ENCODE data around the gene COL4A2.

COL4A2 gene

DNA sequence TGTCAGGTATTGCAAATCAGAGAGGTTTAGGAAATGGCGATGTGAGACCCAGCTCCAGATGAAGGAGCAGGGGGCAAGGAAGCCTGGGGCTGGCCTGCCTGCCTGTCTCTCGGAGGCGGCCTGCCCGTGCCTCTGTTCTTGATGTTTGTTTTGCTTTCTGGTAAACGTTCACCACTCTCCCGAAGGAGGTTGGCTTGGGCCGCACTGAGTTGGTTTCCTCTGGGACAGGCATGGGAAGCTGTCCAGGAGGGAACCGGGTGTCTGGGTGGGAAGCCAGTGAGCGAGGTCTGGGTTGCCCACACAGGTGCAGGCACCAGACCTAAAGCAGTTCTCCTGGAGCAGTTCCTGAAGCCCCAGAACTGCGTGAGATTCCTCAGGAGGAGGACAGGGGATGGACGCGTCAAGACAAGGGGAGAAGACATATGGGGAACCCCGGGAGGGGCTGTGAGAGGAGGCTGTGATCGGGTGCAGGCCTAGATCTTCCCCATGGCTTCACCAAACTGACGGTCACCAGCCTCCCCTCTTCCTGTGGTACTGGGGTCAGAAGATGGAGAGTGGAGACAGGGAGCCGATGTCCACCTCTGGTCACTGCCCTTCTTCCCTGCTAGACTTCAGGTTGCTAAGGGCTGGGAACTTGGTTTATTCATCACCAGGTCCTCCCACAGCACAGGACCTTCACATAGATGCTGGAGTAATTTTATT is 15.2 kb downstream of the COL4A2 start:
- DNase-seq (ENCODE audit: low spot score) = no peak

DNA sequence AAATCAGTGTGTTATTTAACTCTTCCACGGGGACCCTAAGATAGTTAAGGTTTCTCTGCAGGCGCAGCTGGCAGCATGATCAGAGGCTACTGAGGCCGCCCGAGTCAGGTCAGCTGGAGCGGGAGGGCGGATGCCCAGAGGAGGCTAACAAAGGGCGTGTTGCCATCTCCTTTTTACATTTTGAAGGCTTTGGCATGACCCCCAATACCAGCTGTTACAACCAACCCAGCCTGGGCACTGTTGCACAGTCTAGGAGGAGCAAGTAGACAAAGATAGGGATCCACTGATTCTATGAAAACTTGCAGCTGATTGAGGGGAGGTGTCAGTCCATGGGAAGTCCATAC is 15.7 kb downstream of the COL4A2 start:
- no peak for DNase-seq (ENCODE audit: low spot score)

DNA sequence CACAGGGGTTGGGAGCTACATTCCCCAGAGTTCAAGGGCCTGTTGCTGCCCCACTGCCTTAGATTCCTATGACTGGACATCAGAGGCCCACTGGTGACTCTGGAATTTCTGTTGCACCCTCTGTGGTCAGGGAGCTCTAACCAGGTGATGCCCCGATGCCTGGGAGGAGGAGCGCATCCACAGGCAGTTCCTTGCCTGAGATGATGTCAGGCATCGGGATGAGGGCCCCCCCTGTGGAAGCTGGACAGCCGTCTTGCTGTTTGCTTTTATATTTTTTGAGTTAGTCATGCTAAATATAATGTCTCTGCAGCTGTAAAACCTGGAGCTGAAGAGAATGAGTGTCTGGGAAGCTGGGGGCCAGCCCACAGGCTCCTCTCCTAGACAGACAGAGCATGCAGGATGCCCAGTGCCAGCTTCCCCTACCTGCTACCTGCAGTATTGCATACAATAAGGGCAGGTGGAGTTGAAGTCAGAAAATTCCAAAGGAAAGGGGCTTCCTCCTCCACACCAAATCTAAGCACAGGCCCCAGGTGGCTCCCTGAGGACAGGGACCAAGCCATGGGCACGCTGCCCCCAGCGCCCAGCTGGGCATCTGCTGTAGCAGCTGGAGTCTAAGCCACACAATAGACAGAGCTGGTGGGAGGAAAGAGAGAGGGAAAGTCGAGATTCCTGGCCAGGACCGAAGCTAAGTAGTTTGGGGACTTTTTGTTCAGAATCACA is 16.2 kb downstream of the COL4A2 start:
- DNase-seq (ENCODE audit: low spot score) = no peak

GRCh38 chr13:110324026-110324749 is 17.1 kb downstream of the COL4A2 start:
- no peak for DNase-seq (ENCODE audit: low spot score)

- no peak for DNase-seq (ENCODE audit: low spot score)
Measured at GRCh38 chr13:110326263-110326904, 19.3 kb downstream of the COL4A2 start.

DNA sequence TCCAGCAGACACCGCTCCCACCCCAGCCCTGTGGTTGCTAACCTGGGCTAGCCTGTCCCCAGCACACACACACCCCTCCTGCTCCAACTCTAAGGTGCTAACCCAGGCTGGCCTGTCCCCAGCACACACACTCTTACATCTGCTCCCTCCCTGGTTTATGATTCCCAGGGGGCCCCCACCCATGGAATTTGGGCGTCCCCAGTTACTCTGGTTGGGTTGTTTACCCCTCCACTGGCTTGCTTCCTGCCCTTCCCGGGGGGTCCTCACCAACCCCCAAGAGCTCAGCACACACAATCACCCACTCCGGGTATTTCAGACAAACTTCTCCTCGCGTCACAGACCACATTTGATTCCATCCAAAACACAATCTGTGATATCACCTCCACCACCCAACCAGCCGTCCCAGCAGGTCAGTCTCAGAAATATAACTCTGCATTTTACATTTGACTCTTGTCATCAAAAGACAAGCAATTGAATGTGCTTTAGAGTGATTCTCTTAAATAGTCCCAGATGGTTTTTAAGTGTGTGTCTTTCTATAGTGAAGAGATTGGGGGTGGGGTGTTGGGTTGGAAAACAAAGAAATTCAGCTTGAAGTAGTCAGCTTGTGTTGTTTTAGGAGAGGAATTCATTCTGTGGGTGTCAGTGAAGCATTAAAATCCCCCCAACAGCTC is 20.1 kb downstream of the COL4A2 start:
- no peak for DNase-seq (ENCODE audit: low spot score)

- DNase-seq (ENCODE audit: low spot score) = no peak
Measured at GRCh38 chr13:110328573-110328972, 21.5 kb downstream of the COL4A2 start.

DNA sequence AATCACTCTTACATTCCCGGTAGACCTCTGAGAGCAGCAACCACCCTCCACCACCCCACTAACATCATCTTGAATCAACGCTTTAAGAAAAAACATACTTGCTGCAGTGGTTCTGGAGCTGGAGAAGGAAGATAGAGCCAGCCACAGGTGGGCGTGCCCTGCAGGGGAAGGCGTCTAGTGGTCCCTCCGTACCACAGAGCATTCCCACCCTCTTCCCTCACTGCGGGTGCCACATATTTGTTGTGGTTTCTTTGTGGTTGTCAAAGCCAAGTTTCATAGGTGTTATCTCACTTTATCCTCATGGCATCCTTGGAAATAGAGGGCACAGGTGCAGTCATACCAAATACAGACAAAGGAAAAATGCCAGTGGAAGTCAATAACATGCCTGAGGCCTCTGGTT is 22.2 kb downstream of the COL4A2 start:
- no peak for DNase-seq (ENCODE audit: low spot score)

GRCh38 chr13:110329798-110330461 is 22.8 kb downstream of the COL4A2 start:
- DNase-seq (ENCODE audit: low spot score) = no peak

GRCh38 chr13:110330491-110331011 is 23.5 kb downstream of the COL4A2 start:
- no peak for DNase-seq (ENCODE audit: low spot score)

DNA sequence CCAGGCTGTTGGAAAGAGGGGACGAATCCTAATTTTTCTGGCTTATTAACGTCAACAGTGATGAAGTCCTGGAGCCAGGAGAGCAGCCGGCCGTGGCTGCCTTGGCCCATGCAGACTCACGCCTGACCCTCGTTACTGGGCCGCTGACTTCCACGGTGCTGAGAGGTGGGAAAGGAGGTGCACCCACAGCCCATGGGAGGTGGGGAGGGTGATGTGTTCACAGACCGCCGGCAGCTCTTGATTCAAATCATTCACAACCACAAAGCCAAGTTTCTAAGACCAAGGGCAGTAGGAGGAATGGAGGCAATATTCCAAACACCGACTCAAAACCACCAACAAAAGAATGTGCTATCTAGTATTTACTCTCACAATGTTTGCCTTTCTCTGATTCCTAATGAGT is 24.3 kb downstream of the COL4A2 start:
- DNase-seq (ENCODE audit: low spot score) = no peak

DNA sequence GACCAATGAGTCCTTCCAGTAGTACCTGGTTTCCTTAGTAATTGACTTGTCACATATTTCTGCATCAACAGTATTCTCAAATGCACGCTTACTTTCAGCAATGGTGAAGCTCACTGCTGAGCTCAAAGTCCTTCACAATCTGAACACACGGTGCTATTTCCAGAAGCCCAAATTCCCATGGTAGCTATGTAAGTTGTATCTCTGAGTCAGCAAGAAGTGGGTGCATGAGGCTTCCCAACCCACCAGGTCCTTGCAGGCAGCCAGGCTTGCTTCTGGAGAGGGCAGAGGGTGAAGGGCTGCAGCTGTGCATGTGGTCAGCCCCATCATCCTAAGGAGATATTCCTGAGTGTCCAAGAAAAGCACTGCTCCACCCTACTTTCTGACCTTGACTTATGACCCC is 25.7 kb downstream of the COL4A2 start:
- no peak for DNase-seq (ENCODE audit: low spot score)

DNA sequence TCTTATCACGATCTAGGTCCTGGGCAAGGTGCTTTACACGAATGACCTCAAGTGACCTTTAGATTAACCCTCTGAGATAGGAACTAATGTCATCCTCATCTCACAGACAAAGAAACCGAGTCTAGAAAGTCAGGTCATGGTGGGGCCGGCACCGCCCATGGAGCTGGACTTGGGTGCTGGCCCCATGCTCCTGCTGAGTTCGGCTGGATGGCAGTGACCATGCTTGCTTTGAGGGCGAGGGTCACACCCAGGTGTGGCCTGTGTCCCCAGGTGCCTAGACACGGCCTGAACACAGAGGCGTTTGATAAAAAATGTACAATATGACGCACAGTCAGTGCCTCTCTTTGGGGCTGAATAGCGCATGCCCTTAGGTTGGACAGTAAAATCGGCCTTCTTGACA is 26.8 kb downstream of the COL4A2 start:
- no peak for DNase-seq (ENCODE audit: low spot score)

GRCh38 chr13:110334256-110334655 is 27.2 kb downstream of the COL4A2 start:
- no peak for DNase-seq (ENCODE audit: low spot score)

GRCh38 chr13:110334841-110335490 is 27.9 kb downstream of the COL4A2 start:
- no peak for DNase-seq (ENCODE audit: low spot score)

GRCh38 chr13:110336108-110336507 is 29.0 kb downstream of the COL4A2 start:
- no peak for DNase-seq (ENCODE audit: low spot score)

GRCh38 chr13:110336681-110337080 is 29.6 kb downstream of the COL4A2 start:
- DNase-seq (ENCODE audit: low spot score) = no peak

GRCh38 chr13:110337247-110337646 is 30.2 kb downstream of the COL4A2 start:
- no peak for DNase-seq (ENCODE audit: low spot score)

- DNase-seq (ENCODE audit: low spot score) = no peak
Measured at GRCh38 chr13:110338441-110339101, 31.5 kb downstream of the COL4A2 start.

- no peak for DNase-seq (ENCODE audit: low spot score)
Measured at GRCh38 chr13:110339263-110339662, 32.2 kb downstream of the COL4A2 start.
